Epithelial cell of proximal tubule (primary cell): ENCODE measurements around the gene CREB1. TPM values are rescaled to one million over a fixed set of nuclear protein-coding genes. Genes with fewer than 3 reads are reported as not detected.

Experiments used
- DNase-seq: peaks from one replicate; pipeline ENCODE4 v3.0.0-alpha.2; 2011; ENCODE audit warnings: low read depth
- H3K4me3 ChIP-seq: 2 replicates; pipeline ENCODE4 v1.5.1; 2011; ENCODE audit warnings: low read depth, mild to moderate bottlenecking, low read length
- CTCF ChIP-seq: conservative IDR thresholded peaks from 2 replicates; pipeline ENCODE4 v1.5.1; 2012; ENCODE audit warnings: low read depth, mild to moderate bottlenecking, low read length
- total RNA-seq: library from RNA; depleted of rRNA; stranded (reverse); fragments of >200 nt; gene quantifications from 2 replicates; pipeline ENCODE4 v1.2.3, GENCODE V29; 2015

CREB1 gene
- total RNA-seq, 1 donor from 2014 or later: 28.1 TPM

- no peak overlapping the region for H3K4me3 ChIP-seq
- no peak for DNase-seq
- TF ChIP-seq CTCF: no peak
Observed at GRCh38 chr2:207511851-207512250, 17.9 kb upstream of the CREB1 start.

GRCh38 chr2:207512356-207512755 is 17.4 kb upstream of the CREB1 start:
- TF ChIP-seq CTCF: no peak
- H3K4me3 ChIP-seq: no peak overlapping the region
- DNase-seq: no peak

- TF ChIP-seq CTCF: no peak
- no peak overlapping the region for H3K4me3 ChIP-seq
- peak; percentile 90 for DNase-seq
Observed at GRCh38 chr2:207513551-207514257, 16.1 kb upstream of the CREB1 start.

- TF ChIP-seq CTCF: no peak
- no peak for DNase-seq
- no peak overlapping the region for H3K4me3 ChIP-seq
Observed at GRCh38 chr2:207514451-207514850, 15.3 kb upstream of the CREB1 start.

- no peak for DNase-seq
- no peak for TF ChIP-seq CTCF
- no peak overlapping the region for H3K4me3 ChIP-seq
Observed at GRCh38 chr2:207515671-207516070, 14.1 kb upstream of the CREB1 start.

GRCh38 chr2:207516206-207516605 is 13.6 kb upstream of the CREB1 start:
- no peak overlapping the region for H3K4me3 ChIP-seq
- no peak for TF ChIP-seq CTCF
- no peak for DNase-seq

- TF ChIP-seq CTCF: no peak
- H3K4me3 ChIP-seq: no peak overlapping the region
- no peak for DNase-seq
Observed at GRCh38 chr2:207523005-207523404, 6.8 kb upstream of the CREB1 start.
